22Rv1 (cell line): ENCODE data around the gene DGKI.

Experiments used
- H3K27ac ChIP-seq: fragments of 450-650 bp; 2 replicates; pipeline ENCODE4 v1.5.1; 2017
- ZFX ChIP-seq: fragments of 450-650 bp; IDR thresholded peaks from 2 replicates; pipeline ENCODE4 v1.6.1; 2017; ENCODE audit warnings: antibody characterized with exemption, borderline replicate concordance
- TF ChIP-seq, protein P1 (sequence below): fragments of 450-650 bp; IDR thresholded peaks from 2 replicates; pipeline ENCODE4 v1.5.1; 2017; ENCODE audit warnings: mild to moderate bottlenecking

The DGKI gene

DNA sequence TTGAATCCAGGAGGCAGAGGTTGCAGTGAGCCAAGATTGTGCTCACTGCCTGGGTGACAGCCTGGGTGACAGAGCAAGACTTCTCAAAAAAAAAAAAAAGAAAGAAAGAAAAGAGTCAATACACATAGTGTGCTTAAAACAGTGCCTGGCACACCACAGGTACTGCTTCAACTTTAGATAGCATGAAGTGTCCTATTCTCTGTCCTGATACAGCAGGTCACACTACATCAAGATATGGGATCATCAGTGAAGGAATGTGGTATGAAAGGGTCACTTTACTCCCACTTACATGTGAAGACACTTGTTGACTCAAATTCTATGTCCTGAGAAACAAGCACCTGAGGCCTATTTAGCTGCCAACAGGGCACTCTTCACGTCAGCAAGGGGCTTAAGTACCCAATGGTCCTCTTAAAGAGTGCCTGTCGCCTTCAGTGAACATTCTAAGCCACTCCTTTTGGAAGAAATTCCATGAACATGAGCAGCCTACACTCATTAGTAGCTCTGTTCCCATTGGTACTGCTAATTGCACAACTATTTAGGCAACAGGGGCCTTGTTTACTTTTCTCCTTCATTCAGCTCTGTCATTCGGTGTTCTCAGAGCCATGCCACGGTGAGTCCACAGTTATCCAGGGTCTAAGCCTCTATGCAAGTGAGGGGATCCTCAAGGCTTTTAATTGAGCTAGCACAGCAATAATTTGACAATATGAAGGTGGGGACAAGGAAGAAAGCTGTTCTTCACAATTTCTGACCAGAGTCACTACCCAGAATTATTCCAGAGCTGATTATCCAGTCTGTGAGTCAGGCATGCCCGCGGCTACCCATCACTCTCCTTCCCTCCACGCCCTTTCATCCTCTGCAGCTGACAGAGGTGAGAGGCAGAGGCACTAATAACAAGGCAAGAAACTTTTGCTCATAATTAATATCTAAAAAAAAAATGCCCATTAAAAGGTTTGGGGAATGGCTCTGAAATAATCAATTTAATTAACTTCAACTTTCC lies 446.6 kb downstream of the DGKI start:
- H3K27ac ChIP-seq: no peak overlapping the region
- TF ChIP-seq ZFX: no peak
- TF ChIP-seq, protein P1, sequence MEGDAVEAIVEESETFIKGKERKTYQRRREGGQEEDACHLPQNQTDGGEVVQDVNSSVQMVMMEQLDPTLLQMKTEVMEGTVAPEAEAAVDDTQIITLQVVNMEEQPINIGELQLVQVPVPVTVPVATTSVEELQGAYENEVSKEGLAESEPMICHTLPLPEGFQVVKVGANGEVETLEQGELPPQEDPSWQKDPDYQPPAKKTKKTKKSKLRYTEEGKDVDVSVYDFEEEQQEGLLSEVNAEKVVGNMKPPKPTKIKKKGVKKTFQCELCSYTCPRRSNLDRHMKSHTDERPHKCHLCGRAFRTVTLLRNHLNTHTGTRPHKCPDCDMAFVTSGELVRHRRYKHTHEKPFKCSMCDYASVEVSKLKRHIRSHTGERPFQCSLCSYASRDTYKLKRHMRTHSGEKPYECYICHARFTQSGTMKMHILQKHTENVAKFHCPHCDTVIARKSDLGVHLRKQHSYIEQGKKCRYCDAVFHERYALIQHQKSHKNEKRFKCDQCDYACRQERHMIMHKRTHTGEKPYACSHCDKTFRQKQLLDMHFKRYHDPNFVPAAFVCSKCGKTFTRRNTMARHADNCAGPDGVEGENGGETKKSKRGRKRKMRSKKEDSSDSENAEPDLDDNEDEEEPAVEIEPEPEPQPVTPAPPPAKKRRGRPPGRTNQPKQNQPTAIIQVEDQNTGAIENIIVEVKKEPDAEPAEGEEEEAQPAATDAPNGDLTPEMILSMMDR: no peak

DNA sequence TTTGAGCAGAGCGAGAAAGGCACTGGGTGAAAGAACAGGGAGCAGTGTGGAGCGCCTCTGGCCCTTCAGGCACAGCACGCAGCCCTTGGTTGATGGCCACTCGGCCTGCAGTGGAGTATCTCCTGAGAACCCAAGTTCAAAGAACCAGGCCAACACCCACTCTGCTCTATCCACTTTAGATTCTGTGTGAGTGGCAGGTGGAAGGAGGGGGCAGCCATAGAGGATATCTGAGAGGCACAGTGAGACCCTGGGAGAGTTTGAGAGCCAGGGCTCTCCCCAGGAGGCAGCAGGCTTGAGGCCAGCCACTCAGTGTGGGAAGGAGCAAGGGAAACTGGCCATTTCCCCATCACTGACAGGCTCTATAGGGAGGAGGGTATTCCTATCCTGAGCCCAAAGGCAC lies 450.7 kb downstream of the DGKI start:
- no peak overlapping the region for H3K27ac ChIP-seq
- TF ChIP-seq, protein P1: no peak
- no peak for TF ChIP-seq ZFX

DNA sequence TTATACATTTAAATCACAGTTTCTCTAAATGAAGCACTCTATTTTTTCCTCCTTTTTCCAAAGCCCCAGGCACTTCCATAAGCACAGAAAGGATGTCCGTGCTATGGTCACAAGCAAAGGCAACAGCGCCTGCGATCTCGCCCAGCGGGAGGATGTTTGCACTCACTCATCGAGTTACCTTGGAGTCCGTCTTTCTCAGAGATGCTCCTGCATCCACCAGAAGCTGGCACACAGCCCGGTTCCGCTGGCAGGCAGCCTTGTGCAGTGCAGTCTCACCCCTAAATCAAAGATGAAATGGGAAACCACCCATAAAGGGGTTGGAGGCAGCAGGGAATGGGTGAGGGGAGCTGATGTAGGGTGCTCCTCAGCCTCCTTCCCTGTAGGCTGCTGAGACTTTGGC lies 451.4 kb downstream of the DGKI start:
- TF ChIP-seq, protein P1: no peak
- no peak for TF ChIP-seq ZFX
- H3K27ac ChIP-seq: no peak overlapping the region

DNA sequence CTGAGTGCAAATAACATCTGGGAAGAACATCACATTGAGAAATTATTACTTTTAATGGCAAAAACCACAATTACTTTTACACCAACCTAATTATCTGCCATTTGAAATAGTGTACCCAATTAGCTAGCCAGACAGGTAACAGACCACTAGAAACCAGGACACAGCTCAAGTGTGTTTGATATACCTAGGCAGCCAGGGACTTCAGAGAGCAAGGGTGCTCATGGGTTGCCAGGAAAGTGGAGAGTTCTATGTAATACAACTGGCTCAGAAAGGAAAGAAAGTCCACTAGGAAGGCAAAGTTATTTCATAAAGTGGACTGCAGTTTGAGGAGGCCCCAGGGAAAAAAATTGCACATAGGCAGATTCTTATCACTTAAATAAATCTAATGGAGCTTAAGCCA lies 453.2 kb downstream of the DGKI start:
- TF ChIP-seq ZFX: no peak
- TF ChIP-seq, protein P1: no peak
- H3K27ac ChIP-seq: no peak overlapping the region

DNA sequence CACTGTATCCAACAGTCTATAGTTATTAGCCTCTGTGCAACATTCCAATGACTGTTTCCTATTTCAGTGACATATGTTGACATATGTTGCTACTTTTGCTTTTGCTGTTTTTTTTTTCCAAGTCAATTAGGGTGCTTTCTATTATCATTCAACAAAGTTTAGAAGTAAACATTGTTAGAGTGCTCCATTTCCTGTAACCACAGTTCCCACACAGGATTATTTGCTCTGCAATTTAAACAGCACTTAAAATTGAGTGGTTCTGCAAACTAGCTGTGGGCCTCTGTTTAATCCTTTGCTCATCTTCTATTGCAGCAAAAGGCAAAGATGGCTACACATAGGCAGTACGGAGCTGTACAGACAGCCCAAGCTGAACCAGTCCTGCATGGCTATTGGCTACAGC lies 456.7 kb downstream of the DGKI start:
- H3K27ac ChIP-seq: no peak overlapping the region
- no peak for TF ChIP-seq ZFX
- TF ChIP-seq, protein P1: no peak

DNA sequence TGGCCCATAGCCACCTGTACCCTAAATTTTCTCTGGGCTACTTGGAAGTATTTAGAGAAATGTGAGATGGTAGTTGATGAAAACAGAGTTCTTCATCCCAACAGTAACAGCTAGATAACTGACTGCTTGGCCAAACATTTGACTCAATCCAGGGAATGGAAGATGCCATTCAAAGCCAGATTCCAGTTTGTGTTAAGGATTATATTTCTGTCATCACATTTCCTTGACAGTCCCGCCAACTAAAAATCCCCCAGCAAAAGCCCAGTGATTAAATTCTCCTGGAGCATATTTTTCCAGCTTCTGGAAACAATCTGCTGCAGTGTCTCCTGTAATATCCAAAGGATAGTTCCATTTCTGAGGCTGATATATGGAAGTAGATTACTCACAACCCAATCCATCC lies 457.9 kb downstream of the DGKI start:
- H3K27ac ChIP-seq: no peak overlapping the region
- TF ChIP-seq, protein P1: no peak
- TF ChIP-seq ZFX: no peak

DNA sequence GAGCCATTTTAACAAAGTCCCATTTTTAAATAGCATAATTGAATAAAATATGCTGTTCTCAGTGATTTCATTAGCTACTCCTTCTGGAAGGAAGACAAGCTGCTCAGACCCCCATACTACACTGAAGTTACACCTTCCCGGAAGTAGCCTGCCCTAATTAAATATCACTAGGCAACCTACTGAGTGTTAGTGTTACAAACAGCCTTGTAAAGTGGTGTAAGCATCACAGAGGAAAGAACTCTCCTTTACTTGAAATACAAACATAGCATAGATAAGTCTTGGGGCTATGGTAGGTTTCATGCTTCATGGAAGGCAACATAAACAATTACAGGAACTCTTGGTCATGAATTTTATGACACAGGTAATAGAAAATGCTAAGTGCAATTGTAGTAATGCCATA lies 459.8 kb downstream of the DGKI start:
- H3K27ac ChIP-seq: no peak overlapping the region
- TF ChIP-seq ZFX: no peak
- TF ChIP-seq, protein P1: no peak
